ENCODE measurements around the gene CATSPER3. TPM values are rescaled to one million over a fixed set of nuclear protein-coding genes. Genes with fewer than 3 reads are reported as not detected.

CATSPER3 gene
- total and polyA plus RNA-seq, 2 experiments from 2014 or later = 1.6 TPM; not detected in 1

DNA sequence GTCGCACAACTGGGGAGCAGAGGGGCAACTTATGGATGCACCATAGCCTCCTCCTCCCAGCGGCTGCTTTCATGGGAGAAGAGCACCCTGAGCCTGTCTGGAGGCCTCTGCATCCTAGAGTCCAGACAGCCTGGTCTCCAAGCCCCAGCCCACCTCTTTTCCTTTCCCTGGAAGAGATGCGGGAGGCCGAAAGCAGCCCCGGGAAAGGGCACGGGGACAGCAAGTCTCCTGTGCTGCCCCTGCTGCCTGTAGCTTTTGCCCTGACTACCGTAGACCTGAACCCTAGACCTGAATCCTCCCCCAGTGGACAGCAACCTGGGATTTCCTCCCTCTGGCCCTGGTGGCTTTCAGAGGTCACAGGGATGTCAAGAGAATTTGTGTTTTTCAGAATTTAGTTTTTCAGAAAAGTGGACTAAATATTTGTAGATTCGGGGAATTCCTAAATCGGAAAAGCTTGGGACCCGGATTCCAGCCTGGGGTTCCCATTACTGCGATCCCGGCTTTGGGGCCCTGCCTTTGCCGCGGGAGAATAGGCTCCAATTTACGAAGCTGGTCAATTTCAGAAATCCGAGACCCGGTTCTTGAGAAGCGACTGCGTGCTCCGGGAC, 70.6 kb downstream of the CATSPER3 start:
- DNase-seq (ENCODE audit: low read depth in 1 of 2, low spot score in 1 of 2) = no peak
- H3K9me3 ChIP-seq (ENCODE audit: low read depth) = no peaks in the 10 kb centered on the region
- no peaks in the 10 kb centered on the region for H3K36me3 ChIP-seq
- peaks cover 100% of the 10 kb centered on the region for H3K27me3 ChIP-seq
- no peak overlapping the region for H3K27ac ChIP-seq
- no peak overlapping the region for H3K4me3 ChIP-seq
- TF ChIP-seq CTCF (IDR thresholded peaks at IDR 0.05; ENCODE audit: low read depth, low read length) = no peak
- H3K4me1 ChIP-seq (ENCODE audit: low read depth) = peaks cover 3% of the 10 kb centered on the region

GRCh38 chr5:135038813-135039270, 71.1 kb downstream of the CATSPER3 start:
- H3K9me3 ChIP-seq (ENCODE audit: low read depth) = no peaks in the 10 kb centered on the region
- peaks cover 100% of the 10 kb centered on the region for H3K27me3 ChIP-seq
- no peak overlapping the region for H3K27ac ChIP-seq
- H3K4me3 ChIP-seq = no peak overlapping the region
- no peak for DNase-seq (ENCODE audit: low read depth in 1 of 2, low spot score in 1 of 2)
- no peak for TF ChIP-seq CTCF (IDR thresholded peaks at IDR 0.05; ENCODE audit: low read depth, low read length)
- no peaks in the 10 kb centered on the region for H3K36me3 ChIP-seq
- H3K4me1 ChIP-seq (ENCODE audit: low read depth) = no peaks in the 10 kb centered on the region

DNA sequence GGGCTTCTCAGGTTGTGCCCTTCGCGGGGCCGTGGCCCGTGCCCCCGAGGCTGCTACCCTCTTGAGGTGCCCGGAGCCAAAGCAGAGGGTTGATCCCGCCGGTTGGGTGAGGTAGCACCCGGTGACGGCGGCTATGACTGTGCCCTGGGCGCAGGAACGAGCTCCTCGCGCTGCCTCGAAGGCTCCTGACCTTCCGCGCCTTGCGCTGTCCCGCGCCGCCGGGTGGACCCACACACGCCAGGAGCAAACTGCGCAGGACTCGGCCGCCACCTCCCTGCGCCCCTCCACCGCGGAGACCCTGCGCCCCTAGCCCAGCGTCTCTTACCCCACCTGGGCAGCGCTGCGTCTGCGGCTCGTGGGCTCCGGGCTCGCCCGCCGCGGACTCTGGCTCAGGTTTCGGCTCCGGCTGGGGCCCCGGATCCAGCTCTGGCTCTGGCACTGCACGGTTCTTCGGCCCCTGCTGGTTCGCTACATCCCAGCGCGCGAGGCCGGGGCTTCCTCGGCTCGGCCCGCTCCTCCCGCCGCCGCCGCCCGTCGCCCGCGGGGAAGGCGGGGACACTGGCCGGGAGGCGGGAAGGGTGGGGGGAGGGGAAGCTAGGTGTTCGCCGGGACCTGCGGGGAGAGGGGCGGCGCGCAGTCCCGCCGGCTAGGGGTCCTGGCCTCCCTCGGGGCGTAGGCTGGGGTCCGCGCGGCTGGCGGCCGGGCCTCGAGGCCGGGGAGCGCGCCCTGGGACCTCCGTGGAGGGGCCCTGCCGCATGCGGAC, 71.7 kb downstream of the CATSPER3 start:
- Histone ChIP-seq H3K27me3 (peaks cover 100% of the 10 kb centered on the region), H3K9me3 (ENCODE audit: low read depth) (no peaks in the 10 kb centered on the region), H3K27ac (no peak overlapping the region), H3K4me3 (no peak overlapping the region), H3K4me1 (ENCODE audit: low read depth) (no peaks in the 10 kb centered on the region), H3K36me3 (no peaks in the 10 kb centered on the region)
- no peak for TF ChIP-seq CTCF (IDR thresholded peaks at IDR 0.05; ENCODE audit: low read depth, low read length)
- peak in 1 of 2 donors; percentile 38 for DNase-seq (ENCODE audit: low read depth in 1 of 2, low spot score in 1 of 2)

DNA sequence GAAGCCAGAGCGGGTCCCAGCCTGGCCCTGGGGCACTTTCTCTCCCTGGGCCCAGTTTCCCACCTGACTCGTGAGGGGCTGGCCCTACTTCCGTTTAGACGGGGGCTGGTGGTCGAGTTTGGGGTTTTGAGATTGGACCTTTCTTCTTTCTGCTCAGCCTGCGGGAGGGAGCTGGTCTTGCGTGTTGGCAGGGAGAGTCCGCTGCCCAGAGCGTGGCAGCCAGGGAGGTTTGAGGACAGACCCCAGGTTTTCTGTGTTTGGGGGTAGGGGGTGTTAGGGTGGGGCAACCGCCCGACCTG, 72.3 kb downstream of the CATSPER3 start:
- no peak overlapping the region for H3K4me3 ChIP-seq

More for the DNA sequence above, 72.3 kb downstream of the CATSPER3 start:
- TF ChIP-seq CTCF (IDR thresholded peaks at IDR 0.05; ENCODE audit: low read depth, low read length) = no peak
- H3K9me3 ChIP-seq (ENCODE audit: low read depth) = no peaks in the 10 kb centered on the region
- no peaks in the 10 kb centered on the region for H3K4me1 ChIP-seq (ENCODE audit: low read depth)
- peaks cover 100% of the 10 kb centered on the region for H3K27me3 ChIP-seq
- DNase-seq (ENCODE audit: low read depth in 1 of 2, low spot score in 1 of 2) = no peak
- no peak overlapping the region for H3K27ac ChIP-seq
- no peaks in the 10 kb centered on the region for H3K36me3 ChIP-seq

Data from cardiac muscle cell (in vitro differentiated cells and primary cell).